NCI-H128 (cell line): ENCODE data around the gene RCN1.

Experiments
- DNase-seq: peaks from one replicate; lab custom pipeline; 2025; ENCODE audit not compliant: unreplicated experiment; lab: John Stamatoyannopoulos, UW

The RCN1 gene

GRCh38 chr11:32151027-32151426, 60.2 kb downstream of the RCN1 start:
- no peak for DNase-seq

GRCh38 chr11:32152216-32152615, 61.3 kb downstream of the RCN1 start:
- no peak for DNase-seq

GRCh38 chr11:32152821-32153220, 61.9 kb downstream of the RCN1 start:
- no peak for DNase-seq

- DNase-seq = no peak
Measured at GRCh38 chr11:32153747-32154146, 62.9 kb downstream of the RCN1 start.

- no peak for DNase-seq
Measured at GRCh38 chr11:32154275-32154674, 63.4 kb downstream of the RCN1 start.
